HG02571 (cell line): Measurements from ENCODE around the gene ANKRD40.
"Not testable (repeated sequence)": the region's sequence is repeated elsewhere in the genome, so short reads cannot be mapped to it uniquely, and the experiment has no call there.

Source experiments
- ATAC-seq: cut with Tn5 transposase; IDR thresholded peaks from one replicate; pipeline ENCODE4 v1.9.1; 2021; ENCODE audit warnings: mild to moderate bottlenecking, moderate library complexity; ENCODE audit not compliant: unreplicated experiment

The ANKRD40 gene, protein sequence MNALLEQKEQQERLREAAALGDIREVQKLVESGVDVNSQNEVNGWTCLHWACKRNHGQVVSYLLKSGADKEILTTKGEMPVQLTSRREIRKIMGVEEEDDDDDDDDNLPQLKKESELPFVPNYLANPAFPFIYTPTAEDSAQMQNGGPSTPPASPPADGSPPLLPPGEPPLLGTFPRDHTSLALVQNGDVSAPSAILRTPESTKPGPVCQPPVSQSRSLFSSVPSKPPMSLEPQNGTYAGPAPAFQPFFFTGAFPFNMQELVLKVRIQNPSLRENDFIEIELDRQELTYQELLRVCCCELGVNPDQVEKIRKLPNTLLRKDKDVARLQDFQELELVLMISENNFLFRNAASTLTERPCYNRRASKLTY

DNA sequence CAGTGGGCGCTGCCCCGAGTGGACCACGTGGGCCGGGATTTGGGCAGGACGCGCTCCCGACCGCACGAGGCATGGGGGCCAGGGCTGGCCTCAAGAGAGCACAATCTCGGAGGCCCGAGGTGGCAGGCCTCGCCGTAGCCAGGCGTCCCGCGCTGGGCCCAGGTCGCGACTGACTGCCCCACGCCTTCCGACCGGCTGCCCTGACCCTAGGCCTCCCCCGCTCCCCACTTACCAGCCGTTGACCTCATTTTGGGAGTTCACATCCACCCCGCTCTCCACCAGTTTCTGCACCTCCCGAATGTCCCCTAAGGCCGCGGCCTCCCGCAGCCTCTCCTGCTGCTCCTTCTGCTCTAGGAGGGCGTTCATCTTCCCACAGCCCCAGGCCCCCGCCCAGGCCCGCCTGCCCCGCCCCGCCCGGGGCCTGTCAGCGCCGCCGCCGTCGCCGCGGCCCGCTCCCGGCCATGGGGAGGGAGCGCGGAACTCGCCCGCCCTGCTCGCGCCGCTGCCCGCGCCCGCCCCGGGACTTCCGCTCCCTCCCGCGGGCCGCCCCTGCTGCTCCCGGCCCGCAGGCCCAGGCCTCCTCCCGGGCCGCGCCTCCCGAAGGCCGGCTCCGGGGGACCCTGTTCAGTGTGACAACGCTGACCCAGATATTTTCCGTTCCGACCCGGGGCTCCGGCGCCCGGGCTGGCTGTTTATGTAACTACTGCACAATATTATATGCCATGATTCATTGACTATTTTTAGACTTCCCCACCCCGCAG is at the start of gene ANKRD40:
Gene ANKRD40 (minus strand): TSS at position 626 of the 761 bp plus-strand sequence. CDS start 260 bp downstream, at position 366.
- peak; percentile 71 for ATAC-seq

DNA sequence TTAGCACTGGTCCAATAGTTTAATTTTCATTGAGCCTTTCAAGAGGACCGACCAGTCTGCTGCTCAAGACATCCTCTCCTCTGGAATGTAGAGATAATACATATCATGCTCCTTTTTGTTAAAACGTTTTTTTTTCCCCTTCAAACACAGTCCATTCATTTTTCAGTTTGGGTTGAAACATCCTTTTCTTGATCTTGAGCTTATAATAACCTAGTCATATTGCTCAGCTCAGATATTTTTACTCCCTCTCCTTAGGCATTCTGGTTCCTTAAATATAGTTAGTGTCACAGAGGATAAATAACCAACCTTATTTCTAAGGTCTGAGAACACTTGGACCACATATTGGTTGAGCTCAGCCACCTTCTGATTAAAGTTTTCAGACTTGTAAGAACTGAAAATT is 46.8 kb upstream of the ANKRD40 start:
- no peak for ATAC-seq

DNA sequence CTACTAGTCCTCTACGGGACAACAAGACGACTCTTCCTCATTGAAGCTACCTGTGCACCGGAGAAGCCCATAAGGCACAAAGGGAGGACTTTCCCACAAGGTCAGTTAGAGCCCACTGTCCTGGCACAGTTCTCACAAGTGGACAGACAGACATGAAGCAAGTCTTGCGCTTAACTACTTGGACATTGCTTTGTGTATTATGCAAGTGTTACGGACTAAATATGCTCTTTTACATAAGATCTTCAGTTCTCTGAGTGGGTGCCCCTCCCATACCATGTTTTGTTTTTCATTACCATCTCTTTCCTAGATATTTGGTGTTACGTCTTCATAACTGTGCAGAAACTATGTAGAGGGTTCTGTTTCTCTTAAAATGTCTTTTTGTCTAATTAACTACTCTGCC is 41.5 kb upstream of the ANKRD40 start:
- ATAC-seq: no peak

DNA sequence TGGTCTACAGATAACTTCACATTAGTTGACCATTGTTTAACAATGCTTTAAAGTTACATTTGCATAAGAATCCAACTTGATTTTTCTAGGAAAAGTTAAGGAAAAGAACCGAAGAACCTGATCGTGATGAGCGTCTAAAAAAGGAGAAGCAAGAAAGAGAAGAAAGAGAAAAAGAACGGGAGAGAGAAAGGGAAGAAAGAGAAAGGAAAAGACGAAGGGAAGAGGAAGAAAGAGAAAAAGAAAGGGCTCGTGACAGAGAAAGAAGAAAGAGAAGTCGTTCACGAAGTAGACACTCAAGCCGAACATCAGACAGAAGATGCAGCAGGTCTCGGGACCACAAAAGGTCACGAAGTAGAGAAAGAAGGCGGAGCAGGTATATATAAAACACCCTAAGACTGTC is 37.9 kb upstream of the ANKRD40 start:
- ATAC-seq: no peak

DNA sequence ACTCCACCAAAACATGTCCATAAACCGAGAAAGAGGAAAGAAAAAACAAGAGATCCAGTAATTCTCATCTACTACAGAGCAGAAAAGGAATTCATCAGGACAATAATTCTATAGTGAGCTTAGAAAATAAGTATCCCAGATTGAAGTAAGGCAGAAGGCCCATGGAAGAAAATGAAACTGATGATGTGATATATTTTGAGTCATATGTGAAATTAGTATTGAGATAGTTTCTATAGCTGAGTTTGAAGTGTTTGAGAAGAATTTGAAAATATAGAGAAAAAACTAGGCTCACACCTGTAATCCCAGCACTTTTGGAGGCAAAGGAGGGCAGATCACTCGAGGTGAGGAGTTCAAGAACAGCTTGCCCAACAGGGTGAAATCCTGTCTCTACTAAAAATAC is 31.4 kb upstream of the ANKRD40 start:
- ATAC-seq: no peak

DNA sequence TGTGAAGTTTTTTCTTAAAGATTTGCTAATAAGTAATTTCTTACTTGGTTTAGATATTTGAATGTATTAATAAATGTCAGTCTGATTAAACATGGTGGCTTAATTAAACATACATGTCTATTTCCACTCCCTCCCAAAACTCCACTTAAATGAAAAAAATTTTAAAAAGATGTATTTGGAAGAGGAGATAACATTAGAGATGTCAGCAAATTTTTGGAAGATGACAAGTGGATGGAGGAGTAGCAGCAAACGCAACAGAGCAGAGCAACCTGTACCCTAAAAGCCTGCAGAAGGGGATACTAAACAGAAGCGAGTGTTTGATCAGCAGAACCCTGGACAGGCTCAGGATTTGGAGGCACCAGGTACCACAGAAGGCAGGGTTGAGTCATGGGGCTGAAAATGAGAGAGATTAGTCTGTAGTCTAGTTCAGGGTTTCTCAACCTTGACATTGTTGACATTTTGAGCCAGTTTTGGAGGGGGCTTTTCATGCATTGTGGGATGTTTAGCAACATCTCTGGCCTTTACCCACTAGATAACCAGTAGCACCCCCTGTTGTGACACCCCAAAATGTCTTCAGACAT is 29.5 kb upstream of the ANKRD40 start:
- no peak for ATAC-seq

DNA sequence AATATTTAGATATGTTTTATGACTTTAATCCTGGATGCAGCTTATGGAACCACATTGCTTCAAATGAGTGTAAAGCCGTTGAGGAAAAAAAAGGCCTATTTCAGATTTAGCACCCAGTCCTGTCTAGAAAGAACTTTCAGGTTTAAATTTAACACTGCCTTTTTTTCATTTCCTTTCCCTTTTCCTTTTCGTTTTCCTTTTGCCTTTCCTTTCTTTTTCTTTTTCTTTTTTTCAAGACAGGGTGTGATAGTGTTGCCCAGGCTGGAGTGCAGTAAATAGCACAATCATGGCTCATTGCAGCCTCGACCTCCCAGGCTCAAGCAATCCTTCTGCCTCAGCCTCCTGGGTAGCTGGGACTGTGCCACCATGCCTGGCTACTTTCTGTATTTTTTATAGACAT is 27.6 kb upstream of the ANKRD40 start:
- ATAC-seq: no peak

DNA sequence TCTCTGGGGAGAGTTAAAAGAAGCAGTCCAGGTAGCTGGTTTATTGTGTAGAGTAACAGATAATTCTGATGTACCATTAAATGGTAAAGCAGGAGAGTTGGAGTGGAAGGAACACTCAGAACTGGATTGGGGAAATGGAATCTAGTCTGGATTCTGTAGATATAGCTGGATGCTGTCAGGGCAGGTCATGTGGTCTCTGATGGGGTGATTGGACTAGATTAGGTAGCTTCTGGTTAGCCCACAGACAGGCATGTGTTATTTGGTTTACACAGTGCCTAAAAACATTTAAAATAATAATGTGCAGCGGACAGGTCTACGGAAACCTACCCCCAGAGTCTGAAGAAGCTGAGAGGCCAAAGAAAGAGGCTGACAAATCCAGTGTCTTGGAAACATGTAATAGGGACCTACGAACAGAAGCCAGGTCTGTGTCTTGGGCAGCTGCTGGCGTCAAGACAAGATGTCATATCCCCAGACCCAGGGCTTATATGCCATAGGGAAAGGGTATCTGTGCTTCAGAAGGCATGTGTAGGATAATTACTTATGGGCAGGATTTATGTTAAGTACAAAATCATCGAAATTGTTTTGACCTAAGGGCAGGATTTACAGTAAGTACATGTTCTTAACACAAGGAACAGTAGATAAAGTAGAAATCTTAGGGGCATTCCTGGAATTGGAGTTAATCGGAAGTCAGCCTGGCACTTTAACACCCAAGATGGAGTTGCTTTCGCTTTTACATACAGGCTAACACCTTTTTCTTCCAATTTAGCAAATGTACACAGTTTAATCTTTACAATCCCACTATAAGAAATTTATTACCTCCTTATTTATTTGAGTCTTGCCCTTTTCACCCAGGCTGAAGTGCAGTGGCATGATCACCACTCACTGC is 24.1 kb upstream of the ANKRD40 start:
- no peak for ATAC-seq

DNA sequence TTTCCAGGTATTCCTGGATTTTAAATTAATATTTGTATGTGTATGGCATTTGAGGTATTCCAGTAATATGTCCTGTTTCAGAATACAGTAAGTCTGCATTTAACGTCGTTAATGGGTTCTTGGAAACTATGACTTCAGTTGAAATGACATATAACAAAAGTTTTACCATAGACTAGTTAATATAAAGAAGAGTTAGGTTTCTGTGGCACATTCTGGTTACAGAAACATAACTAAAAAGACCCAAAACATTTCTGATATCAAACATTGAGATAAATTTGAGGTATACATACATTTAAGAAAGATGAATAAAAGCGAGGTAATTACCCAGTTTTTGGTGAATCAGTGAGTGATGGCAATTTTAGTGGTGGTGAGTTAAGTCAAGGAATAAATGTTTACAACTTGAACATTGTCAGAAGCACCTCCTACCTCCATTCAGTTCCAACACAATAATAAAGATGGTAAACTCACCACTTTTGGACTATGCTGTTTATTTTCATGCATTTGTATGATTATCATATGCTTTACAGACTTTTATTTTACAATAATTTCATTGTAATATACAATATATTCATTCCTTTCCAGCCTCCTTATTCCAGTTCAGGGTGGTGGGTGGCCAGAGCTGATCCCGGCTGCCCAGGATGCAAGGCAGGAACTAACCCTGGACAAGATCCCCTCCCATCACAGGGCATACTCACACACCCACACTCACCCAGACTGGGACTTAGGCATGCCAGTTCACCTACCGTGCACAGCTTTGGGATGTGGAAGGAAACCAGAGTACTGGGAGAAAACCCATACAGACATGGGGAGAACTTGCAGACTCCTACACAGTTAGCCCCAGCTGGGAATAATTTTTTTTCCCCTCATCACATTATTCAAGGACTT is 21.4 kb upstream of the ANKRD40 start:
- ATAC-seq: no peak

DNA sequence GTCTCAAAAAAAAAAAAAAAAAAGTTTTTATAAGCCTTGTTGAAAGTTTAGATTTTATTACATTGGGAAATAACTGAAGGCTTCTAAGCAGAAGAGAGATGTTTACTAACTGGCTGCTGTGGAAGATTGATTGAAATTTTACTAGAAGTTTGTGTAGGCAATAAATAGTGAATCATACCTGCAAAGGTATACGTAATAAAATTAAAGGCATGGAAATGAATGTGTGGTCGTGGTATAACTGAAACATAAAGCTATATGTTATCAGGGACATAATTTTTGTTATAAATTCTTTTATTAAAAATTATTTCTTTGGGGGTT is 20.4 kb upstream of the ANKRD40 start:
- no peak for ATAC-seq

DNA sequence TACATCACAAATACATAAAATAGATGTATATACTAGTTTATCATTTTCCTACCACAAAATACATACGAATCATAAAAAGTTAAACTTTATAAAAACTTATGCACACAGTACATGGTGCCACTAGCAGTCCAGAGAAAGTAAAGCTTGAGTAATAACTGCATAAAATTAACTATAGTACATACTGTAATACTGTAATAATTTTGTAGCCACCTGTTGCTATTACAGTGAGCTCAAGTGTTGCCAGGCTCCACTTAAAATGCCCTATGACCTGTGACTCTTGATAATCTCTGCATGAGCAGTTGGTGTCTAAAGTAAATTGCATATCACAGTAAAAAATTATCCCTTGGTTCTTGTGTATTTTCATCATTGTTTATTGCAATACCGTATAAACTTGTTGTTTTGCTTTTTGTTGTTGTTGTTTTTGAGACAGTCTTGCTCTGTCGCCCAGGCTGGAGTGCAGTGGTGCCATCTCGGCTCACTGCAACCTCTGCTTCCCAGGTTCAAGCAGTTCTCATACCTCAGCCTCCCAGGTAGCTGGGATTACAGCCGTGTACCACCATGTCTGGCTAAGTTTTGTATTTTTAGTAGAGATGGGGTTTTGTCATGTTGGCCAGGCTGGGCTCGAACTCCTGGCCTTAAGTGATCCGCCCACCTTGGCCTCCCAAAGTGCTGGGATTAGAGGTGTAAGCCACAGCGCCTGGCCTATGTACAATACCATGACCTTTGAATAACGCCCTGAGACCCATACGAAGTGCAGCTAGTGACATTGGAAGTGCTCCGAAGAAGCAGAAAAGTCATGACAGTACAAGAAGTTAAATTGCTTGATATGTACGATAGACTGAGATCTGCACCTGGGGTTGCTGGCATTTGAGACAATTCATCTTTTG is 18.3 kb upstream of the ANKRD40 start:
- no peak for ATAC-seq

DNA sequence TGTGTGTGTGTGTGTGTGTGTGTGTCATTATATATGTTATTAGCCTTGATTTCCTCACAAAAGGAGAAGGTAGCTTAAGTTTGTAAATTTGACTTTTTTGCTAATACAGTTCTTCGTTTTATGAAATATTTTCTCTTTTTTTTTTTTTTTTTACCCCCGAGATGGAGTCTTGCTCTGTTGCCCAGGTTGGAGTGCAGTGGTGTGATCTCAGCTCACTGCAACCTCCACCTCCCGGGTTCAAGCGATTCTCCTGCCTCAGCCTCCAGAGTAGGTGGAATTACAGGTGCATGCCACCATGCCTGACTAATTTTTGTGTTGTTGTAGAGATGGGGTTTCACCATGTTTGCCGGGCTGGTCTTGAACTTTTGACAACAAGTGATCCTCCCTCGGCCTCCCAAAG is 16.9 kb upstream of the ANKRD40 start:
- ATAC-seq: not testable (repeated sequence)

DNA sequence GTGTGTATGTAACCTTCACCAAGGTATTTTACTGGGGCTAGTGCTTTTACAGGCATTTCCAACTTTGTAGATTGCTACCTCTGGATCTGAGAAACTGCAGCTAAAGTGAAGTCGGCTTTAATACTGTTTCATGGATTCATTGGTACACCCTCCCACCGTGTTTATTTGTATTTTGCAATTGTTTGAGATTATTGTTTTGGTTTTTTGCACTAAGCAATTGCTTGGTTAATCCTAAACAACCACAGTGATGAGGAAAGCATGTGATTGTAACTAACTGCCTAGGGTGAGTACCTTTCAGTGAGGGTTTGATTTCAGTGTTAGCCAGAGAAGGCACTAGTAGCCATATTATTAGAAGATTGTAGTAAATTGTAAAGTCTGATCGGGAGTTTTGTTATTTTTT is 15.0 kb upstream of the ANKRD40 start:
- ATAC-seq: no peak

DNA sequence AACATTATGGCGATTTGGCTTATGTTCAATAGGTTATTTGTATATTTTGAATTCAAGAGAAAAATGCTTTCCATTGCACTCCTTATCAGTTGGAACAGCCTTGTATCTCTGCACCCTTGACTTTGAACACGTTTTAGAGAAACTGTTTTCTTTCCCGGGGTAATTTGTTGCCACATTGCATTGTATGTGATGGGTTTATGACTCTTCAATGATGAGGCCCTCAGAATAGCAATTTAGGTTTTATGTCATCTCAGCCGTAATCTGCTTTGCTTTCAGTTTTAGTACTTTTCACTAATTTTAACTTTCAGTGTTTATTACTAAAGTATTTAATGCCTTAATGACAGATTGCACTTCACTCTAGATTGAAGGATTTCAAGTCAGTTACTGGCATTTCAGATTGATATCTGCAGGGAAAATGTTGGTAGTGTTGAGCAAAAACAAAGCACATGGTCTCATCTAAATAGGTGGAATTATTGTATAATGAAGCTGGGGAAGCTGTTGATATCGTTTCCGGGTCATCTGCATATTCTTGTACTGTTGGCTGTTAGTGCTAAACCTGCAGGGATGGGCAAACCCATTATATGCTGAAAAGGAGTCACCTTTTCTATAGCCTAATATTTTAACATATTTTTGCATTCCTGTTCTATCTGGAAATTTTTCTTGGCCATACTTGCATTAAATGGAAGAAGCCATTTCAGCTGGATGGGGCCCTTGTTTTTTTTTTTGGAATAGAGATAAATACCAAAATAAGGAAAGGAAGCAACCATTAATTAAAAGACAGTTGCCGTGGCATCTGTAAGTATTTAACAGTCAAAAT is 13.7 kb upstream of the ANKRD40 start:
- no peak for ATAC-seq

DNA sequence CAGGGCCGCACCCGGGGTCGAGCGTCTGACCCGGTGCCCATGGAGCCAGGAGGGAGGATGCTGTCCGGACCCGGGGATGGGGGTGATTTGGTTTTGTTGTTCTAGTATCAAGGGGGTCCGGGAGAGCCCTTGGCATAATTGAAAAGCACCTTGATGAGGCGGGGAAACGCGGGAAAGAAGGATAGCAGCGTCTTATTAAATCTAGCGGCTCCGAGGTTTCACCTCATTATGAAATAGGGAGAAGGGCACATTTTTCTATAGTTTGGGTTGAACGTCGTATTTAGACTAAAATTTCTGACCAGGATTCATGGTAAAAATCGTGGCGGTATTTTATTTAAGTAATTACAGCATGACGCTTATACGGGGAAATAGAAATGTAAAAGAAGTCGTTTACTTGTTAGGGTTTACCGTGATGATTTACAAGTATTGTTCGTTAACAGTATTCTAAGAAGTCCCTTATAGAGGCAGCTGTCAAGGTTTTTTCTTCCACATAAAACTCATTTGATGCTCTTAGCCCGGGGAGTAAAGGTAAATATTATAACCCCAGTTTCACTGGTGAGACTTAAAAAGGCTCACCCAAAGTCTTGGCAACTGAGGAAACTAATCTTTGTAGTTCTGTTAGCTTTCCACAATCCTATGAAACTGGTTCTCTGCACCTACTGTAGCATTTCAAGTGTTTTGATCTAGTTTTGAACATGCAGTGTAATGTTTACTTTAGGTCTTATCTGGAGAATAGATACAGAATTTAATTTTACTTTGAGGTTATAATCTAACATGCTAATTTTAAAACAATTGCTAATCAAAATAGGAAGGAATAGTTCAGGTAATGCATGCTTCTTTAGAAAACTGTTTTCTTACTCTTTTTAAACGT is 12.4 kb upstream of the ANKRD40 start:
- no peak for ATAC-seq

DNA sequence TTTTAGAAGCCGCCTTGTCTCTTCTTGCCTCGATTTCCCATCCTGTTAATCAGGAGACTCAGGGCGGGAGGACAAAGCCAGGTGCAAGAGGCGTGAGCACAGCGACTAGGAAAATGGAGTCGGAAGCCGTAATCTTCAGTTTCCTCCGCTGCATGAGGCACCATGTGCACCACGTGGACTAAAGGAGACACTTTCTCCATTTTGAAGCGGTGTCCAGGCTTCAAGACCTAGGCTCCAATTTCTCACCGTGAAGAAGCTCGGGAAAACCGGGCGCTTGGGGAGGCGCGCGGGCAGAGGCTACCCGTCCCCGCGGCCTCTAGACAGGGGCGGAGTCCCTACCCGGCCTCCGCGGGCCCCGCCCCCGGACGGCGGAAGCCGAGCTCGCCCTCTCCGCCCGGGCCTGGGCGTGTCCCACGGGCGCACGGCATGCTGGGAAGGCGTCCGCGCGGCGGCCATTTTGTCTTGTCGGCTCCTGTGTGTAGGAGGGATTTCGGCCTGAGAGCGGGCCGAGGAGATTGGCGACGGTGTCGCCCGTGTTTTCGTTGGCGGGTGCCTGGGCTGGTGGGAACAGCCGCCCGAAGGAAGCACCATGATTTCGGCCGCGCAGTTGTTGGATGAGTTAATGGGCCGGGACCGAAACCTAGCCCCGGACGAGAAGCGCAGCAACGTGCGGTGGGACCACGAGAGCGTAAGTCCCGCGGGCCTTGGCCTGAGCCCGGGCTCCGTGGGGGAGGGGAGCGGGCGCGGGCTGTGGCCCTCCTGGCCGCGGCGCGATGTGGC is 11.6 kb upstream of the ANKRD40 start, which contains the start of gene LUC7L3:
Gene LUC7L3 (plus strand): TSS at position 460 of the 780 bp plus-strand sequence. CDS start 130 bp downstream, at position 590.
- peak; percentile 86 for ATAC-seq
